HG02970 (cell line): ENCODE measurements around the gene XDH.

Experiments
- ATAC-seq: cut with Tn5 transposase; IDR thresholded peaks from one replicate; pipeline ENCODE4 v1.9.1; 2021; ENCODE audit warnings: mild to moderate bottlenecking, moderate library complexity, moderate number of reproducible peaks; ENCODE audit not compliant: unreplicated experiment, low FRiP score

XDH gene

GRCh38 chr2:31404827-31405226, 9.7 kb downstream of the XDH start:
- no peak for ATAC-seq

DNA sequence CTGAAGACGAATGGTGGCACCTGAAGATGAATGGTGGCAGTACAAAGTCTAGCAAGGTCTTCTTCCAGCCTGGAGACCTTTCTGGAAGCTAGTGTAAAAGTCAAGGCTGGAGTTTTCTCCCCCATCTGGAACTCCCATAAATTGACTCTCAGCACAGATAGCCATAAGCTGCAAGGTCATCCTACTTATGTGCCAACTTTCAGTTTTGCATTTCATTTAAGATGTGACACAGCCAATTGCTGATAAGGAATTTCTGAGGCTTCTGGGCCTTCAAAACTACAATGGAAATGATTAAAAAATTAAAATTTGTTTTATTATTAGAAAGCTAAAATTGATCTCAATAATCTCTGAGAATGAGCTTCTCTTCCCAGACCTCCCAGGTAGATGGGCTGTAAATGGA, 10.2 kb downstream of the XDH start:
- ATAC-seq = no peak

- no peak for ATAC-seq
These were observed 12.2 kb downstream of the XDH start for GRCh38 chr2:31402388-31402787.

- ATAC-seq = no peak
These were observed 13.0 kb downstream of the XDH start for GRCh38 chr2:31401580-31401979.

- no peak for ATAC-seq
These were observed 15.7 kb downstream of the XDH start for GRCh38 chr2:31398881-31399280.

- no peak for ATAC-seq
These were observed 17.4 kb downstream of the XDH start for GRCh38 chr2:31397094-31397493.

GRCh38 chr2:31390324-31390723, 24.2 kb downstream of the XDH start:
- ATAC-seq = no peak

DNA sequence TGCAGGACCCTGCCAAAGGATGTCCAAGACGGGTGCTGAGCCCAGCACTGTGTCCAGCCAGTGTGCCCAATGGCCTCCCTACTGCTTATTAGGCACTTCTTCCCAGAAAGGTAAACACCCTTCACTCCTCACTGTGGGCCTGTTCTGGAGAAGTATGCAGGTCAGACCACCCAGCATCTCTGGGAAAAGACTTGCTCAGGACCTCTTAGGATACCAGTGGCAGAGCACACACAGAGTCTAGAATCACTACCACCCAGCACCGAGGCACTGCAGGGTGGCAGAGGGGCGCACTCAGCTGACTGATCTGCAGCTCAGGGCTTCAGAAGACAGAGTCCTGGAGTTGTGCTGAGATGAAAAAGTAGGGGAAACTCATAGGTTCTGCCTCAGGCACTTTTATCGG, 25.8 kb downstream of the XDH start:
- ATAC-seq = no peak

DNA sequence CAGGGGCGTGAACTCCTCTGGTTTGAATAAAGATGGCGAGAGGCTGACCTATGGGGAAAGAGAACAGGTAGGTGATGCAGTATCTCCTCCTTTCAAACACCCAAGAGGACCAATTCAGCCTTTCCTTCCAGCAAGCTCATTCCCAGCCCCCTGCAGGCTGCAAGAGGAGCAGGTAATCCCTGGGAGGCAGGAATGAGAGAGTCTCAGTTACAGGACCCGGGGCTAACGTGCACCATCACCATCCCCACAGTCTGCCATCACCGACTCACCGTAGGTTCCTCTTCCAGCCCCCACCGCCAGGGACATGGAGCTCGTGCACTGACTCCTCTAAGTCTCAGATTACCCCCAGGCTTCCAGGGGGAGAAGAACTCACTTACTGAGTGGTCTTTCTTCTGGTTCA, 26.7 kb downstream of the XDH start:
- no peak for ATAC-seq

DNA sequence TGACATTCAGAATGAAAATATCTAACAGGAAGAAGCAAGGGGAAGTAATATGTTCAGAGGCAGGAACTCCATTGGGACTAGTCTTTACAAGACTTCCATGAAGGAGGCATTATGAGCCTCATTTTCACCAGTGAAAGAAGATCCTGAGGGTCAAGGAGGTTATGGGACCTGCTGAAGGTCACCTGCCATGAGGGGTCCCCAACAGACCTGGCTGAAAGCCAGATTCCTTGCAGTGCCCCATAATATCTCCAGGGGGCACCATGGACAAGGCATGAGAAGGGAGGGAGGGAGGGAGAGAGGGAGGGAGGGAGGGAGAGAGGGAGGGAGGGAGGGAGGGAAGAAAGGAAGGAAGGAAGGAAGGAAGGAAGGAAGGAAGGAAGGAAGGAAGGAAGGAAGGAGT, 27.9 kb downstream of the XDH start:
- ATAC-seq = no peak

DNA sequence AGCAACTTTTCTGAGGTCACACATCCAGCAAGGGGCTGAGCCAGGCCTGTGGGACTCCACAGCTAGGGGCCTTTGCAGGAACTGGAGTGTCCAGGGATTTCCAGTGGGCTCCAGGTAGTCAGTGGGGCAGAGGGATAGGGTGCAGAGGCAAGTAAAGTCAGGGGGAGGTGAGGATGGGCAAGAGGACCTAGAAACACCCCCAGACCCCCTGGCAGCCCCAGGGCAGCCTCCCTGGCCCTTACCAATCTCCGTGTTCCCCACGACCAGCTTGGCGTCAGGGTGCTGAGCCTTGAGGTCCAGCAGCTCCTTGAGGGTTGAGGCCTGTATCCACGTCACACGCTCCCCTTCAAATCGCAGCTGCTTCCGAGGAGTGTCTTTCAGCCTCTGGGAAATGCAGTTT, 28.4 kb downstream of the XDH start:
- ATAC-seq = no peak

DNA sequence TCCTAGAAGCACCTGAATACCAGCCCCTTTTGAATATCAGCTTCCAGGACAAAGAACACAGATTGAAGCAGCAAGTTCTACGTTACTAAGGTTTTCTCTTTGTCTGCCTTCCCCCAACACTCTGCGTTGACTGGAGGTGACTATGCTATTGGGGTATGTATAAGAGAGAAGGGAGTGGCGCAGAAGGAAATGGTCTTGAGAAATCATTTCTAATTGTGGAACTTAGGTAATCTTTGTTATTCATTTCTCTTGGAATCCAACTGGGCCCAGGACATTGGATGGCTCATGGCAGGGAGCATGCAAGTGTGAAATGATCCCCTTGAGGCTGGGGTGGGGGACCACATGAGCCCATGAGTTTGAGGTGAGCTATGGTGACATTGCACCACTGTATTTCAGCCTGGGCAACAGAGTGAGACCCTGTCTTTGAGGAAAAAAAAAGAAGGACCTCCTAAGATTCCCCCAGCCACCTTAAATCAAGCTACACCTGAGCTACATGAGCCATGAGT, 29.7 kb downstream of the XDH start:
- no peak for ATAC-seq

GRCh38 chr2:31384351-31384750, 30.2 kb downstream of the XDH start:
- ATAC-seq = no peak

DNA sequence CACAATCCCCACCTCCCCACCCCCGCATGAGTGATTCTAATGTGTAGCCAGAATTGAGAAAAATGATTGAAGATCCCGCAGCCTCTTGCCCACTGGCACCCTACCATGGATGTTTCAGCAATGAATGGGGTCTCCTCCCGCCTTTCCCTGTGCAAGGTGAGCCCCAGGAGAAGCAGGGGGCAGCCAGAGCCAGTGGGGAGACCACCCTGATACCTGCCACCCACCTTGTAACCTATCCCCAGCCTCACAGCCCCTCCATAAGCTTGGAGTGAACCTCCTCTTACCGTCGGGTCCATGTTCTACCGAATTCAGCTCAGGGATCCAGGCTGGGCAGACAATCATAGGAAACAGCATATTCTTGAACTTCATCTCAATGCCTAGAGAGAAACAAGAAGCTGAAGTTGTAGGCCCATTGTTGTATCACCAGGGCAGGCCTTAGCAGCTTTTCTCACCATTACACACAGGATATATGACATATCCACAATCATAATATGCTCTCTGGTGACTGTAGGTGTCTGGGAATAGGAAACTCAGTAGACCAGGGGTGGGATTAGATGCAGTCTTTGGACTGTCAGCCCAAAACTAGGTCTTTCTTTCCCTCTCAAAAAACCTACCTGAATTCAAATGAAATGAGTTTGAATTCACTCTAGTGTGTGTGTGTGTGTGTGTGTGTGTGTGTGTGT, 30.9 kb downstream of the XDH start:
- ATAC-seq = no peak

GRCh38 chr2:31382452-31383120, 32.0 kb downstream of the XDH start:
- ATAC-seq = no peak

- no peak for ATAC-seq
These were observed 32.9 kb downstream of the XDH start for GRCh38 chr2:31381601-31382000.

DNA sequence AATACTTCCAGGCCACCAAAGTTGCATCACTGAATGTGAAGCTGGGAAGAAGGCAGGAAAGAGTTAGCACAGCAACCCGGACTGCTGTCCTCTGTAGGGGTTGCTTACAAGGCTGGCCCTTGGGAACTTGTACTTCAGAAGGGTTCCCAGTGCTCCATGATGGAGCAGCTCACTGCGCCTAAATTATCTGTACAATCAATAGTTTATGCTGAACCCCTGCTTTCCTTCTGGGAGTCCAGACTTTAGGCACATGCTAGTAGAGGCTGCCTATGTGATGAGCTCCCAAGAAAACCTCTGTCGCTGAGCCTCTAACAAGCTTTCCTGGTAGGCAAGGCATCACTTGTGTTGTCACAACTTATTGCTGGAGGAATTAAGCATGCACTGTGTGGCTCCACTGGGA, 34.3 kb downstream of the XDH start:
- ATAC-seq = no peak

- ATAC-seq = no peak
These were observed 34.8 kb downstream of the XDH start for GRCh38 chr2:31379747-31380146.

DNA sequence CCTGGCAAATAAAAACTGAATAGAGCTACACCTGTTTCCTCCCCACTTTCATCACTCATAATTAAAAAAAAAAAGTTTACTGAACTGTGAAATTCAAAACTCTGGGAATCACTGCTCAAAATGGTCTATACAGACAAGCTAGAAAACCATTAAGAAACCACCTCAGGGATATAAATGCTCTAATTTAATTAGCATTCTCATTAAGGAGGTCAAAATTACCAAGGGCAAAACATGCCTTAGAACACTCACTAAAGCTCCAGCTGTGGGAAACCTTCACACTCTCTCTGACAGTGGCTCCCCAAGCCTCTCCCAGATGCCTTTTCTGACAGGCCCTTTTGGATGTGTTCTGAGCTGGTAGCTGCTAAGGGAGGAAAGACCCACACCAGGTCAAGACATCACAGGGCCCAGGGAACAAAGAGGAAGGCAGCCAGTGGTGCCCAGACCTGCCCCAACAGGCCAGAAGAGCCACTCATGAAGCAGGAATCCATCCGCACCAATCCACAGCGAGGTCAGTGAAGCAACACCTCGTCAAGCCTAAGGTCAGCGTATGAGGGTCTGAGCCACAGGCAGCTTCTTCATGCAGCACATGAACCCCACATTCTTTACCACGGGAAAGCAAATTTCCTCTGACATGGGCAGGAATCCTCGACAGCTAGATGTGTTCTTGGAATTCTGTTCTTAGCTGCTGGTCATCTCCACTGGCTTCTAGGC, 35.6 kb downstream of the XDH start:
- ATAC-seq = no peak

DNA sequence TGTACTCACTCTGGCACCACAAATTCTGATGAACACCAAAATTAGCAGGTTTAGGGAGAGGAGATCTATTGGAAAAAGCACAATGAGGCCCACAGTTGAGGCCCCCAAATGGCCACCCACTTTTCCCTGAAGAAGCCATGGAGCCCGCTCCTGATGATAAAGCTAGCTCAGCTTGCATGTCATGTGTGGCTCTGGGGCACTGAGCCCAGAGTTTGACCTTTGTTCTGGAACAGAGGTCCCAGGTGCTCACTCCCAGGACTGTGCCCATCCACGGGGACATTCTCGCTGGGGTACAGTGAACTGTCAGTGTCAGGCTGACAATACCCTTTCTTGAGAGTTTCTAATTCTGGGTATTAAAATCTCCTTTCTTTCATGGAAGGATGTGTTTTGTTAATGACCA, 36.2 kb downstream of the XDH start:
- ATAC-seq = no peak

GRCh38 chr2:31373127-31373526, 41.4 kb downstream of the XDH start:
- ATAC-seq = no peak

- no peak for ATAC-seq
These were observed 42.4 kb downstream of the XDH start for GRCh38 chr2:31372097-31372496.
